KG1 (cell line): ENCODE results near the gene ENG.

ENCODE experiments used
- DNase-seq: peaks from one replicate; lab custom pipeline; 2025; lab: John Stamatoyannopoulos, UW

ENG gene

DNA sequence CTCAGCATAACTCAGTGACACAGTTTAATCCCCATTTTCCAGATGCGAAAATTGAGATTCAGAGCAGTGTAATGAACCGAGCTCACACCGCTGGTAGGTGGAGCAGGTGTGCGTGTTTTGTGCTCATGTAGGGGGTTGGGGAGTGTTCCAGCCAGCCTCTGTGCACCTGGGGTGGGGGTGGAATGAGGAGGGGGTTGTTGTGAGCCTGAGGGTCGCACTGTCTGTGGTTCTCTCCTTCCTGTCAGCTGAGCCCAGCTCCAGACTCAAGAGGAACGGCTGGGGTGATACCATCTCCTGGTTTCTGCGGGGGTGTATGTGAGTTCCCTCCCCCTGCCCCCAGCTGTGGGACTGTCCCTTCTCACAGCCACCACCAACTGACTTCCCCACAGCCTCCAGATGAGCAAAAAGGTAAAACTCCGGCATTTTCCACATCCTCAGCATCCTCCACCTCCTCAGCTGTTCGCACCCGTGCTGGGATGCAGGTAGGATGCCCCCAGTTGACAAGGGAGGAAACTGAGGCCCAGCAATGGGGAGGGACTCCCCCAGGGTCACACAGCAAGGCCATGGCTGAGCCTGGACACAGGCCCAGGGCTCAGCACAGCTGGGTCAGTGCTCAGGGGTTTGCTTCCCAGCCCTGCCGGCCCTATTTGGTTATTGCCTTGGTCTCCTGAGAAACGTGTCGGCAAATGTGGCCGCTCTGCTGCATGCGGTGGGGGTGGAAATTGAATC, 78.1 kb downstream of the ENG start:
- peak; percentile 79 for DNase-seq

DNA sequence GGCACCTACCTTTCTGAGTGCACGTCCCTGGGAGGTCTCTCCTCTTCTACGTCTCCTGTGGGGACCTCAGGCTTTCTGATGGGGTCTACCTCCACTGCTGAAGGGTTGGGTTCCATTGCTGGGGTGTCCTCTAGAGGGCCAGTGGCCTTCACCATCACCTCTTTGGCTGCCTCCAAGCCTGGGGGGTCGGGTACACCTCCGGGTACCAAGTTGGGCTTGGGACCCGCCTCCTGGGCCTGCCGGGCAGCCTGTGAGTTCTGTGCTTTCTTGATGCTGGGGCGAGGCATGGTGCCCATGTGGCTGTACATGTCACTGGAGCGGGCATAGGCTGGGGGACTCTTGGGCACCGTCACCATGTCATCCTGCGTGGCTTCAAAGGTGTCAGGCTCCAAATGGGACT, 80.5 kb downstream of the ENG start:
- DNase-seq, result no peak

DNA sequence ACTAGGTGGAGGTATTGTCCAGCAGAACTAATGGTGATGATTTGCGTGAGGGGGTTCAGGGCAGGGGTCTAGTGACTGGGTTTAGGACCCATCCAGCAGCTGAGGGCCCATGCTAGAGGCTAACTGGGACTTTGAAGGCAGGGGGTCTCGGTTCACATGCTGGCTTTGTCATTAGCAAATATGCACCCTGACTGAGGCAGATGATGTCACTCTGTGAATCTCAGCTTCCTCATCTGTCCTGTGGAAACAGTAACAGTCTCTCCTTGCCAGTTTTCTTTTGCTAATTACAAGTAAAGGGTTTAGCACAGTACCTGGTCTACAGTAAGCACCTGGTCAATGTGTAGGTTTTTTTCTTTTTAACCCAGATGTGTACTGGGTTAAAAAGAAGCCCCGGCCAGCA, 81.2 kb downstream of the ENG start:
- DNase-seq, result no peak

- no peak for DNase-seq
These were observed 81.9 kb downstream of the ENG start for GRCh38 chr9:127772603-127773002.

GRCh38 chr9:127771570-127772189, 82.8 kb downstream of the ENG start:
- no peak for DNase-seq

GRCh38 chr9:127770905-127771569, 83.4 kb downstream of the ENG start:
- peak; percentile 60 for DNase-seq

DNA sequence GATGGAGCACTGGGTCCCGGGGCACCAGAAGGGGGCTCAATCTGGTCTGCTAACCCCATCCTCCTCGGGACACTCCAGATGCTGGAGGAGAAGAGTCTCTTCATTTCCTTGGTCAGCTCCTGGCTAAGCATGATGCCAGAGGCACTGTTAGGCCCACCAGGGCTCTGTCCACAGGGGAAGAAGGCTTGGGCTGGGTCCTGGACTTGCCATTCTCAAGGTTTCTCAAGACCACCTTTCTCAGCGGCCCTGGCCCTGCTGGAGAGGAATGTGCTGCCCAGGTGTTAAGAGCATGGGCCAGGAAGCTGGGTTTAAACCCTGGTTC, 83.9 kb downstream of the ENG start:
- DNase-seq, result no peak

- no peak for DNase-seq
These were observed 84.4 kb downstream of the ENG start for GRCh38 chr9:127769929-127770582.

DNA sequence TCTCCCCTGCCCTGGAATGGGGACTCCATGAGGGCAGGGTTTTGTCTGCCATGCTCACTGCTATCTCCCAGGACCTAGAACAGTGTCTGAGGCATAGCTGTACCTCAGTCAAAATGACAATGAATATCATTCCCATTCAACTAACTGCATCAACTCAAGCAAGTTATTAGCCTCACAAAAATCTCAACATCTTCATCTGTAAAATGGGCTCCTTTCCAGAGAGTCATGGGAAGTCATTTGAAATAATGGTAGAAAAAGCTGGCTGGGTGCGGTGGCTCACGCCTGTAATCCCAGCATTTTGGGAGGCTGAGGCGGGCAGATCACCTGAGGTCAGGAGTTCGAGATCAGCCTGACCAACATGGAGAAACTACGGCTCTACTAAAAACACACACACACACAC, 85.4 kb downstream of the ENG start:
- no peak for DNase-seq

- no peak for DNase-seq
These were observed 85.8 kb downstream of the ENG start for GRCh38 chr9:127768698-127769097.

DNA sequence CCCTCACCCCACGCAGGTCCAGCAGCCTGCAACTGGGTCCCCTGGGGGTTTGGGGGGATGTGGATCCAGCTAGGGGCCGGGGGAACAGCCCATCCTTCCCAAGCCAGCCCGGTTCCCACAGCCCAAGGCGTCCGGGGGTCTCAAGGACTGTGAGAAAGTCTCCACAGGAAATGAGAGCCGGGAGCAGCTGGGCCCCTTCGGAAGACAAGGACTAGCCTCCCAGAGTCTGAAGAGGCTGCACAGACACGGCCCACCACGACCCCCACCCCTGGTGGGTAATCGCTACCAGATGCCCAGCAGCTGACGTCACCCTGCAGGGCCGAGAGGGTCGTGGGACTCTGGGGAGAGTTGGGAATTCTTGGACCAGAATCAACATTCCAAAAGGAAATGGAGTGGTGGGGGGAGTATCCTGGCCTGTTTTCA, 86.5 kb downstream of the ENG start:
- no peak for DNase-seq

DNA sequence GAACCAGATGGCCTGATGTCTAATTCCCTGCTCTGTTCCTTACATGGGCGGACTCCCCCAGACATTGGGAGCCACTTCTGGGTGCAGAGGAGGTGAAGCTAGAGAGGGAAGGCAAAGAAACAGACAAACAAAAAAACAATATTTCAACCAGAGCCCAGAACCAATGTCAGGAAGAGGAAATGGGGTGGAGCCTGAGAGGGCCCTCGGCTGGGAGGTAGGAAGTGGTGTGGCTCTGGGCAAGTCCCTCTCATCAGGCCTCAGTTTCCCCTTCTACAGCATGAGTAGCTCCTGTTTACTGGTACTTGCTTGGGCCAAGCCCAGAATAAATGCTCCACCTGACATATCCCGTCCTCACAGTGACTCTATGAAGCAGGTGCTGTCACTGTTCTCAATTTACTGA, 87.0 kb downstream of the ENG start:
- no peak for DNase-seq

- DNase-seq, result no peak
These were observed 89.0 kb downstream of the ENG start for GRCh38 chr9:127765418-127765817.
